HepG2 (cell line): ENCODE measurements around the gene NEURL4. TPM values are rescaled to one million over a fixed set of nuclear protein-coding genes. Genes with fewer than 3 reads are reported as not detected.
A peak's percentile ranks its signal among the peaks of the same experiment; 100 is the strongest.

Experiments
- ASH2L ChIP-seq: fragments of 300-600, 200-600 bp; sonication (generic); IDR thresholded peaks from 2 replicates; pipeline ENCODE4 v1.7.0; 2017; ENCODE audit warnings: low read depth, mild to moderate bottlenecking, moderate library complexity, mixed read lengths, low read length; ENCODE audit not compliant: insufficient read length
- E2F5 ChIP-seq: sonication (generic); formaldehyde crosslinking; conservative IDR thresholded peaks from 2 replicates; pipeline ENCODE4 v1.4.0; 2020; ENCODE audit warnings: missing genetic modification reagents
- FIP1L1 ChIP-seq: fragments of 200-400 bp; formaldehyde crosslinking; IDR thresholded peaks from 2 replicates; pipeline ENCODE4 v1.6.1; 2018; ENCODE audit warnings: low read depth, mild to moderate bottlenecking, low read length, moderate library complexity, borderline replicate concordance; ENCODE audit not compliant: insufficient read depth
- HOXA9 ChIP-seq: sonication (generic); formaldehyde crosslinking; IDR thresholded peaks from 2 replicates; pipeline ENCODE4 v1.8.1; 2022; ENCODE audit warnings: missing genetic modification reagents, mild to moderate bottlenecking, moderate library complexity, borderline replicate concordance
- ISL2 ChIP-seq: sonication (generic); formaldehyde crosslinking; IDR thresholded peaks from 2 replicates; pipeline ENCODE4 v1.5.0; 2020; ENCODE audit warnings: missing genetic modification reagents
- JUN ChIP-seq: sonication (generic); formaldehyde crosslinking; IDR thresholded peaks from 2 replicates; pipeline ENCODE4 v1.4.0; 2020; ENCODE audit warnings: mild to moderate bottlenecking, missing genetic modification reagents
- NCOA2 ChIP-seq: sonication (generic); formaldehyde crosslinking; IDR thresholded peaks from 2 replicates; pipeline ENCODE4 v1.8.0; 2022; ENCODE audit warnings: inconsistent platforms
- PHF5A ChIP-seq: IDR thresholded peaks from one replicate; pipeline ENCODE4 v1.6.1; 2018; ENCODE audit warnings: low read depth, missing genetic modification reagents; ENCODE audit not compliant: unreplicated experiment
- RFX5 ChIP-seq: IDR thresholded peaks from 2 replicates; pipeline ENCODE4 v1.6.1; 2011; ENCODE audit warnings: low read depth, low read length, improper control_type of control experiment
- SNAPC5 ChIP-seq: sonication (generic); formaldehyde crosslinking; IDR thresholded peaks from 2 replicates; pipeline ENCODE4 v1.8.1; 2023; ENCODE audit warnings: mild to moderate bottlenecking, missing genetic modification reagents, borderline replicate concordance
- SOX13 ChIP-seq, 3 experiments: fragments of 450-650 bp in 1 of 3; sonication (generic) in 1 of 3; formaldehyde crosslinking in 1 of 3; IDR thresholded peaks in 2 of 3; conservative IDR thresholded peaks in 1 of 3; 2 replicates each; pipeline versions ENCODE4 v1.5.0 to v1.6.1; 2016 to 2020; ENCODE audit warnings: antibody characterized with exemption in 1 of 3, mild to moderate bottlenecking in 1 of 3, missing compliant biosample characterization in 1 of 3, missing genetic modification reagents in 1 of 3, moderate library complexity in 1 of 3
- TAF1 ChIP-seq: sonication (generic); formaldehyde crosslinking; IDR thresholded peaks from 2 replicates; pipeline ENCODE4 v1.4.0; 2020; ENCODE audit warnings: missing genetic modification reagents
- TARDBP ChIP-seq: sonication (generic); formaldehyde crosslinking; IDR thresholded peaks from 2 replicates; pipeline ENCODE4 v1.8.0; 2022; ENCODE audit warnings: mild to moderate bottlenecking, missing genetic modification reagents
- ZNF431 ChIP-seq: sonication (generic); formaldehyde crosslinking; IDR thresholded peaks from 2 replicates; pipeline ENCODE4 v1.9.0; 2022; ENCODE audit warnings: missing genetic modification reagents, low read depth, mild to moderate bottlenecking, borderline replicate concordance
- ZNF546 ChIP-seq: sonication (generic); formaldehyde crosslinking; conservative IDR thresholded peaks from 2 replicates; pipeline ENCODE4 v1.8.1; 2023; ENCODE audit warnings: mild to moderate bottlenecking, missing genetic modification reagents
- ZNF704 ChIP-seq: sonication (generic); formaldehyde crosslinking; IDR thresholded peaks from 2 replicates; pipeline ENCODE4 v1.8.1; 2023; ENCODE audit warnings: mild to moderate bottlenecking, inconsistent platforms, moderate library complexity, missing genetic modification reagents, borderline replicate concordance
- polyA plus RNA-seq, 8 experiments: library from polyadenylated mRNA; depleted of rRNA in 3 of 8; stranded (reverse) in 7 of 8; unstranded in 1 of 8; fragments of >200 nt; fragmentation: Illumina TruSeq in 4 of 8; extraction: Trizol in 4 of 8; gene quantifications; 2 replicates each; pipeline versions ENCODE4 v1.2.1 to v1.2.3, GENCODE V29; 2011 to 2016; ENCODE audit warnings: low read depth in 4 of 8, missing spikeins in 1 of 8, mixed read lengths in 1 of 8; ENCODE audit not compliant: insufficient read depth in 1 of 8
- total RNA-seq, 5 experiments: library from RNA; depleted of rRNA; stranded (reverse); fragments of >200 nt; fragmentation: Illumina TruSeq; extraction: Trizol; gene quantifications; 2 replicates each; pipeline ENCODE4 v1.2.3, GENCODE V29; 2016; ENCODE audit warnings: low read depth in 1 of 5
- TF ChIP-seq, protein P1 (sequence below): sonication (generic); formaldehyde crosslinking; IDR thresholded peaks from 2 replicates; pipeline ENCODE4 v1.4.0; 2020; ENCODE audit warnings: missing genetic modification reagents
- TF ChIP-seq, protein P2 (sequence below): IDR thresholded peaks from 2 replicates; pipeline ENCODE4 v1.6.1; 2012; ENCODE audit warnings: low read length, improper control_type of control experiment

The NEURL4 gene
- total and polyA plus RNA-seq, 2 of the 13 experiments (the other 11 are each of a cell fraction or from before 2014, with no cell fraction given) = 14.8 to 15.7 TPM

- no peak for TF ChIP-seq HOXA9
- TF ChIP-seq ASH2L = peak; percentile 21
- TF ChIP-seq ISL2 (CRISPR knock-in tag) = no peak
- TF ChIP-seq RFX5 = 0 out of 2 replicates have a peak, but pooled peaks have one; percentile 18
- TF ChIP-seq ZNF546 (CRISPR knock-in tag) = no peak
- TF ChIP-seq SOX13 (IDR thresholded peaks at IDR 0.05) = no peak
- TF ChIP-seq SOX13 (CRISPR knock-in tag; conservative IDR thresholded peaks at IDR 0.05 in 1 of 2, IDR thresholded peaks at IDR 0.05 in 1 of 2) = no peak; a peak in 1 of 4 replicates
- TF ChIP-seq E2F5 (CRISPR knock-in tag) = no peak
- no peak for TF ChIP-seq PHF5A (CRISPR knock-in tag)
- TF ChIP-seq FIP1L1 = no peak
- TF ChIP-seq JUN (CRISPR knock-in tag) = peak; percentile 36; the same call in 1 of the 2 replicates
- no peak for TF ChIP-seq ZNF431 (CRISPR knock-in tag)
- TF ChIP-seq ZNF704 (CRISPR knock-in tag) = 0 out of 2 replicates have a peak, but pooled peaks have one; percentile 21
- TF ChIP-seq NCOA2 = peak; percentile 38; the same call in 1 of the 2 replicates
- TF ChIP-seq, protein P1, sequence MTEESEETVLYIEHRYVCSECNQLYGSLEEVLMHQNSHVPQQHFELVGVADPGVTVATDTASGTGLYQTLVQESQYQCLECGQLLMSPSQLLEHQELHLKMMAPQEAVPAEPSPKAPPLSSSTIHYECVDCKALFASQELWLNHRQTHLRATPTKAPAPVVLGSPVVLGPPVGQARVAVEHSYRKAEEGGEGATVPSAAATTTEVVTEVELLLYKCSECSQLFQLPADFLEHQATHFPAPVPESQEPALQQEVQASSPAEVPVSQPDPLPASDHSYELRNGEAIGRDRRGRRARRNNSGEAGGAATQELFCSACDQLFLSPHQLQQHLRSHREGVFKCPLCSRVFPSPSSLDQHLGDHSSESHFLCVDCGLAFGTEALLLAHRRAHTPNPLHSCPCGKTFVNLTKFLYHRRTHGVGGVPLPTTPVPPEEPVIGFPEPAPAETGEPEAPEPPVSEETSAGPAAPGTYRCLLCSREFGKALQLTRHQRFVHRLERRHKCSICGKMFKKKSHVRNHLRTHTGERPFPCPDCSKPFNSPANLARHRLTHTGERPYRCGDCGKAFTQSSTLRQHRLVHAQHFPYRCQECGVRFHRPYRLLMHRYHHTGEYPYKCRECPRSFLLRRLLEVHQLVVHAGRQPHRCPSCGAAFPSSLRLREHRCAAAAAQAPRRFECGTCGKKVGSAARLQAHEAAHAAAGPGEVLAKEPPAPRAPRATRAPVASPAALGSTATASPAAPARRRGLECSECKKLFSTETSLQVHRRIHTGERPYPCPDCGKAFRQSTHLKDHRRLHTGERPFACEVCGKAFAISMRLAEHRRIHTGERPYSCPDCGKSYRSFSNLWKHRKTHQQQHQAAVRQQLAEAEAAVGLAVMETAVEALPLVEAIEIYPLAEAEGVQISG (CRISPR knock-in tag) = peak; percentile 99
- TF ChIP-seq, protein P2, sequence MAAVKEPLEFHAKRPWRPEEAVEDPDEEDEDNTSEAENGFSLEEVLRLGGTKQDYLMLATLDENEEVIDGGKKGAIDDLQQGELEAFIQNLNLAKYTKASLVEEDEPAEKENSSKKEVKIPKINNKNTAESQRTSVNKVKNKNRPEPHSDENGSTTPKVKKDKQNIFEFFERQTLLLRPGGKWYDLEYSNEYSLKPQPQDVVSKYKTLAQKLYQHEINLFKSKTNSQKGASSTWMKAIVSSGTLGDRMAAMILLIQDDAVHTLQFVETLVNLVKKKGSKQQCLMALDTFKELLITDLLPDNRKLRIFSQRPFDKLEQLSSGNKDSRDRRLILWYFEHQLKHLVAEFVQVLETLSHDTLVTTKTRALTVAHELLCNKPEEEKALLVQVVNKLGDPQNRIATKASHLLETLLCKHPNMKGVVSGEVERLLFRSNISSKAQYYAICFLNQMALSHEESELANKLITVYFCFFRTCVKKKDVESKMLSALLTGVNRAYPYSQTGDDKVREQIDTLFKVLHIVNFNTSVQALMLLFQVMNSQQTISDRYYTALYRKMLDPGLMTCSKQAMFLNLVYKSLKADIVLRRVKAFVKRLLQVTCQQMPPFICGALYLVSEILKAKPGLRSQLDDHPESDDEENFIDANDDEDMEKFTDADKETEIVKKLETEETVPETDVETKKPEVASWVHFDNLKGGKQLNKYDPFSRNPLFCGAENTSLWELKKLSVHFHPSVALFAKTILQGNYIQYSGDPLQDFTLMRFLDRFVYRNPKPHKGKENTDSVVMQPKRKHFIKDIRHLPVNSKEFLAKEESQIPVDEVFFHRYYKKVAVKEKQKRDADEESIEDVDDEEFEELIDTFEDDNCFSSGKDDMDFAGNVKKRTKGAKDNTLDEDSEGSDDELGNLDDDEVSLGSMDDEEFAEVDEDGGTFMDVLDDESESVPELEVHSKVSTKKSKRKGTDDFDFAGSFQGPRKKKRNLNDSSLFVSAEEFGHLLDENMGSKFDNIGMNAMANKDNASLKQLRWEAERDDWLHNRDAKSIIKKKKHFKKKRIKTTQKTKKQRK = no peak
- no peak for TF ChIP-seq SNAPC5
- no peak for TF ChIP-seq TARDBP (CRISPR knock-in tag)
- TF ChIP-seq TAF1 (CRISPR knock-in tag) = peak; percentile 78
These were observed 22.0 kb downstream of the NEURL4 start, which contains the start of gene EIF5A (continued) for GRCh38 chr17:7306911-7307685.
